Testis (tissue), 2 donors: Measurements from ENCODE around the gene HEG1.

Experiments
- CTCF ChIP-seq, 3 experiments: fragments of 450-650 bp in 2 of 3; fragments of 200-600 bp in 1 of 3; sonication (generic) in 1 of 3; IDR thresholded peaks; one replicate each; pipeline ENCODE4 v1.5.1; 2016 to 2019; ENCODE audit warnings: antibody characterized with exemption in 3 of 3, mild to moderate bottlenecking in 2 of 3, moderate library complexity in 1 of 3
- POLR2A ChIP-seq: fragments of 450-650 bp; IDR thresholded peaks from one replicate; pipeline ENCODE4 v1.6.1; 2017; ENCODE audit warnings: antibody characterized with exemption, mild to moderate bottlenecking, moderate library complexity

GRCh38 chr3:124927574-124928045 is 128.2 kb downstream of the HEG1 start:
- TF ChIP-seq CTCF (IDR thresholded peaks at IDR 0.05): no peak
- no peak for TF ChIP-seq POLR2A
